T-helper 1 cell treated with Interleukin-12 subunit alpha and Interleukin-12 subunit beta and Interleukin-4 antibody, amounts not matched to agents 30 ng/mL and 1 ng/mL, for 36 hours (primary cell): ENCODE data around the gene ALDH1A2. TPM values are rescaled to one million over a fixed set of nuclear protein-coding genes. Genes with fewer than 3 reads are reported as not detected.
"Not testable (repeated sequence)": the region's sequence is repeated elsewhere in the genome, so short reads cannot be mapped to it uniquely, and the experiment has no call there.

Experiments used
- intact Hi-C: fragments of 100-400 bp; cut with micrococcal nuclease; formaldehyde crosslinking; loops from one replicate; pipeline ENCODE4 v1.15.1; 2024
- total RNA-seq: library from RNA; stranded (reverse); gene quantifications from 2 replicates; pipeline ENCODE4 v1.2.3, GENCODE V29; 2022

The ALDH1A2 gene
- total RNA-seq, 1 donor from 2014 or later = not detected

GRCh38 chr15:58002338-58003126 lies 63.0 kb downstream of the ALDH1A2 start:
- intact Hi-C loops = no loop called here

GRCh38 chr15:57999699-58000098 lies 65.8 kb downstream of the ALDH1A2 start:
- intact Hi-C loops = not testable (repeated sequence)

- intact Hi-C loops = no loop called here
Observed at GRCh38 chr15:57996561-57996960, 69.0 kb downstream of the ALDH1A2 start.

GRCh38 chr15:57994221-57995049 lies 71.1 kb downstream of the ALDH1A2 start:
- intact Hi-C loops = no loop called here

GRCh38 chr15:57993409-57994145 lies 71.9 kb downstream of the ALDH1A2 start:
- intact Hi-C loops = no loop called here

- intact Hi-C loops = no loop called here
Observed at GRCh38 chr15:57992761-57993355, 72.7 kb downstream of the ALDH1A2 start.

- intact Hi-C loops = no loop called here
Observed at GRCh38 chr15:57973534-57973933, 92.0 kb downstream of the ALDH1A2 start.

- intact Hi-C loops = no loop called here
Observed at GRCh38 chr15:57972864-57973263, 92.6 kb downstream of the ALDH1A2 start.

- intact Hi-C loops = no loop called here
Observed at GRCh38 chr15:57969996-57970395, 95.5 kb downstream of the ALDH1A2 start.

GRCh38 chr15:57969355-57969754 lies 96.2 kb downstream of the ALDH1A2 start:
- intact Hi-C loops = no loop called here

GRCh38 chr15:57962887-57963286 lies 102.6 kb downstream of the ALDH1A2 start:
- intact Hi-C loops = no loop called here

GRCh38 chr15:57961919-57962318 lies 103.6 kb downstream of the ALDH1A2 start:
- intact Hi-C loops = no loop called here

- intact Hi-C loops = no loop called here
Observed at GRCh38 chr15:57957113-57957512, 108.4 kb downstream of the ALDH1A2 start.

- intact Hi-C loops = no loop called here
Observed at GRCh38 chr15:57953874-57954273, 111.6 kb downstream of the ALDH1A2 start.

GRCh38 chr15:57951328-57951932 lies 114.1 kb downstream of the ALDH1A2 start:
- intact Hi-C loops = no loop called here

- intact Hi-C loops = no loop called here
Observed at GRCh38 chr15:57950381-57950946, 115.0 kb downstream of the ALDH1A2 start.

- intact Hi-C loops = no loop called here
Observed at GRCh38 chr15:57949374-57949943, 116.1 kb downstream of the ALDH1A2 start.

- intact Hi-C loops = no loop called here
Observed at GRCh38 chr15:57948351-57949289, 116.9 kb downstream of the ALDH1A2 start.

GRCh38 chr15:57947781-57948180 lies 117.7 kb downstream of the ALDH1A2 start:
- intact Hi-C loops = no loop called here
